ENCODE results near the gene MMP23B.
"Not testable (repeated sequence)": the region's sequence is repeated elsewhere in the genome, so short reads cannot be mapped to it uniquely, and the experiment has no call there.

DNA sequence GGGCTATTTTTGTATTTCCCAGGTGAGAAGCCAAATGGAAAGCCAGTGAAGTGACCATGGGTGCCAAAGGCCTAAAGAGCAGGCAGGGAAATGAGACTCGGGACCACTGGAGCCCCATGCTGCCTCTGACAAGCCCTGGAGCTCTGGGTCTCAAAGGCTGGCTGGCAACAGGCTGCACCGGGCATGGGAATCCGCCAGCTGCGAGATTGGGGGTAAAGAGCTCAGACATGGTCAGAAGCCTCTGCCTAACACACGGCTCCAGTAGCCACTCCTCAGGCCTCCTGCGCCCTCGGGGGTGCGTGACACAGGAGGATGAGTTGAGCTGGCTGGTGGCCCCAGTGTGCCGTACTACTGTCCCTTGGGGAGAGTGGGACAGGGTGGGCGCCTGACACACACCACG, 32.3 kb downstream of the MMP23B start:
- TF ChIP-seq, protein P1, sequence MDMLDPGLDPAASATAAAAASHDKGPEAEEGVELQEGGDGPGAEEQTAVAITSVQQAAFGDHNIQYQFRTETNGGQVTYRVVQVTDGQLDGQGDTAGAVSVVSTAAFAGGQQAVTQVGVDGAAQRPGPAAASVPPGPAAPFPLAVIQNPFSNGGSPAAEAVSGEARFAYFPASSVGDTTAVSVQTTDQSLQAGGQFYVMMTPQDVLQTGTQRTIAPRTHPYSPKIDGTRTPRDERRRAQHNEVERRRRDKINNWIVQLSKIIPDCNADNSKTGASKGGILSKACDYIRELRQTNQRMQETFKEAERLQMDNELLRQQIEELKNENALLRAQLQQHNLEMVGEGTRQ (IDR thresholded peaks at IDR 0.05; ENCODE audit: borderline replicate concordance, low read depth, low read length) = not testable (repeated sequence)
- TF ChIP-seq, protein P2, sequence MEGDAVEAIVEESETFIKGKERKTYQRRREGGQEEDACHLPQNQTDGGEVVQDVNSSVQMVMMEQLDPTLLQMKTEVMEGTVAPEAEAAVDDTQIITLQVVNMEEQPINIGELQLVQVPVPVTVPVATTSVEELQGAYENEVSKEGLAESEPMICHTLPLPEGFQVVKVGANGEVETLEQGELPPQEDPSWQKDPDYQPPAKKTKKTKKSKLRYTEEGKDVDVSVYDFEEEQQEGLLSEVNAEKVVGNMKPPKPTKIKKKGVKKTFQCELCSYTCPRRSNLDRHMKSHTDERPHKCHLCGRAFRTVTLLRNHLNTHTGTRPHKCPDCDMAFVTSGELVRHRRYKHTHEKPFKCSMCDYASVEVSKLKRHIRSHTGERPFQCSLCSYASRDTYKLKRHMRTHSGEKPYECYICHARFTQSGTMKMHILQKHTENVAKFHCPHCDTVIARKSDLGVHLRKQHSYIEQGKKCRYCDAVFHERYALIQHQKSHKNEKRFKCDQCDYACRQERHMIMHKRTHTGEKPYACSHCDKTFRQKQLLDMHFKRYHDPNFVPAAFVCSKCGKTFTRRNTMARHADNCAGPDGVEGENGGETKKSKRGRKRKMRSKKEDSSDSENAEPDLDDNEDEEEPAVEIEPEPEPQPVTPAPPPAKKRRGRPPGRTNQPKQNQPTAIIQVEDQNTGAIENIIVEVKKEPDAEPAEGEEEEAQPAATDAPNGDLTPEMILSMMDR (IDR thresholded peaks at IDR 0.05 in 2 of 3, conservative IDR thresholded peaks at IDR 0.05 in 1 of 3; ENCODE audit: control insufficient read depth in 2 of 3, extremely low read depth in 1 of 3, insufficient read depth in 1 of 3, low read depth in 3 of 3, low read length in 3 of 3) = not testable (repeated sequence)
- not testable (repeated sequence) for TF ChIP-seq NFIC (IDR thresholded peaks at IDR 0.05; ENCODE audit: low read depth, low read length); MTA2 (IDR thresholded peaks at IDR 0.05; ENCODE audit: low read depth); POU2F2 (IDR thresholded peaks at IDR 0.05; ENCODE audit: borderline replicate concordance, low read depth, low read length); GABPA (IDR thresholded peaks at IDR 0.05; ENCODE audit: low read depth); BHLHE40 (IDR thresholded peaks at IDR 0.05; ENCODE audit: borderline replicate concordance in 1 of 2, low read depth in 2 of 2, low read length in 1 of 2); BRCA1 (IDR thresholded peaks at IDR 0.05; ENCODE audit: low read depth, low read length); POLR2A (IDR thresholded peaks at IDR 0.05; ENCODE audit: low read depth, low read length)

All from GM12878 (cell line).